ENCODE results near the gene ZCCHC24. TPM values are rescaled to one million over a fixed set of nuclear protein-coding genes. Genes with fewer than 3 reads are reported as not detected.

The ZCCHC24 gene
- polyA plus RNA-seq, 4 donors = 0.89 to 13.0 (median 11.4) TPM

DNA sequence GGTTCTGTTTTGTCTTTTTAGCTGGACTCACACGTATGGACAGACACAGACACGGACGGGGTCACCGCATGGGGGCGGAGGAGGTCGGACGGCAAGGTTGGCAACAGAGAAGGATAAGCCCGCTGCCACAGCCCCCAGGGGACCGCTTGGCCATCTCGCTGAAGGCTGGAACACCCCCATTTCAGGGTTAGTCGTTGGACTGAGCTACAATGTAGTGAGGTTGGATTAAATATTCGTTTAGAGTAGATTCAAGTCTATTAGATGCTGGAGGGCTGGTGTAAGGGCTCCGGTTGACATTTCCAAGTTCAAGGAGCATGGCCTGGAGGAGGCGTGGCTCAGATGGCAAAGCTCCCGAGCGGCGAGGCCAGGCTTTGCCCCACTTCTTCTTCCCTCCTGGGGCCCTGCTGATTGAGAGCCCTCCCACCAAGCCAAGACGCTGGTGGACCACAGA lies 62.9 kb downstream of the ZCCHC24 start:
- peaks cover 0 to 39% (median 3%) of the 10 kb centered on the region in 3 donors for H3K36me3 ChIP-seq (ENCODE audit: control insufficient read depth in 3 of 3, insufficient read depth in 2 of 3, low read depth in 1 of 3, low read length in 3 of 3)
- H3K9me3 ChIP-seq (ENCODE audit: control insufficient read depth in 2 of 2, insufficient read depth in 1 of 2, low read depth in 1 of 2, low read length in 1 of 2) = no peaks in the 10 kb centered on the region
- no peak overlapping the region for H3K4me3 ChIP-seq (ENCODE audit: low read depth in 1 of 3, low read length in 3 of 3)
- H3K4me1 ChIP-seq (ENCODE audit: control insufficient read depth in 3 of 3, insufficient read depth in 2 of 3, low read depth in 1 of 3, low read length in 2 of 3) = peaks cover 0 to 30% (median 0%) of the 10 kb centered on the region in 3 donors
- 72 to 75% (median 72%) methylated on average over 18 of the region's 18 CpGs for WGBS, 3 donors
- DNase-seq = no peak
- H3K27me3 ChIP-seq (ENCODE audit: control insufficient read depth in 3 of 3, insufficient read depth in 3 of 3, low read length in 3 of 3) = no peaks in the 10 kb centered on the region
- FAIRE-seq = no peak
- H3K27ac ChIP-seq (ENCODE audit: low read depth in 1 of 3, low read length in 2 of 3) = peak overlapping the region in 2 of 3 donors; percentile 58 to 66

- H3K27ac ChIP-seq (ENCODE audit: low read depth in 1 of 3, low read length in 2 of 3) = peak overlapping the region in 2 of 3 donors; percentile 58 to 66
Measured at GRCh38 chr10:79381804-79382221, 63.6 kb downstream of the ZCCHC24 start.

GRCh38 chr10:79380946-79381721 lies 64.3 kb downstream of the ZCCHC24 start:
- Histone ChIP-seq H3K9me3 (ENCODE audit: control insufficient read depth in 2 of 2, insufficient read depth in 1 of 2, low read depth in 1 of 2, low read length in 1 of 2) (no peaks in the 10 kb centered on the region), H3K4me3 (ENCODE audit: low read depth in 1 of 3, low read length in 3 of 3) (no peak overlapping the region), H3K4me1 (ENCODE audit: control insufficient read depth in 3 of 3, insufficient read depth in 2 of 3, low read depth in 1 of 3, low read length in 2 of 3) (peaks cover 0 to 30% (median 0%) of the 10 kb centered on the region in 3 donors), H3K27me3 (ENCODE audit: control insufficient read depth in 3 of 3, insufficient read depth in 3 of 3, low read length in 3 of 3) (no peaks in the 10 kb centered on the region), H3K36me3 (ENCODE audit: control insufficient read depth in 3 of 3, insufficient read depth in 2 of 3, low read depth in 1 of 3, low read length in 3 of 3) (peaks cover 0 to 26% (median 3%) of the 10 kb centered on the region in 3 donors), H3K27ac (ENCODE audit: low read depth in 1 of 3, low read length in 2 of 3) (peak overlapping the region in 2 of 3 donors; percentile 51 to 66)
- 75 to 89% (median 85%) methylated on average over 9 of the region's 9 CpGs for WGBS, 3 donors
- no peak for FAIRE-seq
- no peak for DNase-seq

More at GRCh38 chr10:79381804-79382221, 63.6 kb downstream of the ZCCHC24 start:
- no peaks in the 10 kb centered on the region for H3K27me3 ChIP-seq (ENCODE audit: control insufficient read depth in 3 of 3, insufficient read depth in 3 of 3, low read length in 3 of 3)
- peaks cover 0 to 30% (median 0%) of the 10 kb centered on the region in 3 donors for H3K4me1 ChIP-seq (ENCODE audit: control insufficient read depth in 3 of 3, insufficient read depth in 2 of 3, low read depth in 1 of 3, low read length in 2 of 3)
- FAIRE-seq = no peak
- H3K9me3 ChIP-seq (ENCODE audit: control insufficient read depth in 2 of 2, insufficient read depth in 1 of 2, low read depth in 1 of 2, low read length in 1 of 2) = no peaks in the 10 kb centered on the region
- peaks cover 0 to 32% (median 3%) of the 10 kb centered on the region in 3 donors for H3K36me3 ChIP-seq (ENCODE audit: control insufficient read depth in 3 of 3, insufficient read depth in 2 of 3, low read depth in 1 of 3, low read length in 3 of 3)
- peak in 1 of 2 donors; percentile 64 for DNase-seq
- H3K4me3 ChIP-seq (ENCODE audit: low read depth in 1 of 3, low read length in 3 of 3) = no peak overlapping the region
- whole genome bisulfite sequencing, 3 donors = 53 to 81% (median 69%) methylated on average over 11 of the region's 11 CpGs

DNA sequence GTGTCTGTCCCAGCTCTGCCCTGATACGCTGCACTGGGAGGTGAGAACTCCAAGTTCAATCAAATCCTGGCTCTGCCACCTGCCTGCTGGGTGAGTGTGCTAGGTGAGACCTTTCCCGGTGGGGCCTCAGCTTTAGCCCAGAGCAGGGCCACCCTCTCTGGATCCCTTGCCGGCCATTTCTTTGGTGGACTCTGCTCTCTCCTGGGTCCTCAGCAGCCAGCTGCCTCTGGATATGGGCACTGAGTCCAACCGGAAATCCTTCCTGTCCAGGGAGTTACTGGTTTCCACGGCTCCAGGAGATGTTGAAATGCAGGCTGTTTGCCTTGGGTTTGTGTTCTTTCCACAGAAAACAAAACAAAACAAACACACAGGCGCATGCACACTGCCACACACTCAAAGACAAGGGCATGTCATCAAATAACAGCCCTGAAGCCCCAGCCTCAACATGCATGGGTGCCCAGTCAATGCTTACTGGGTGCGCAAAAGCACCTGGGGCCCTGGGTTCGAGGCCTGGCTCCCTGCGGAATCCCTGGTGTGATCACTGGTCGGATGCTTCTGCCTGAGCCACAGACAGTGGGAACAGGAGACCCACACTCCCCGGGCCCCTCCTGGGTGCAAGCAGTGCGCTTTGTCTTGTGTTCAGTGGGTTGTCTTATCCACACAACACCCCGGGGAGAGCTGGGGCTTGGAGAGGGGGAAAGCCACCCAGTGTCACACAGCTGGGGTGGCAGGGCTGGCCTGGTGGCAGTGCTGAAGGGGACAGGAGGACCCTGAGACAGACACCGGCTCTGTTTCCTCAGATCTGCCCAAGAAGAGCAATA lies 65.1 kb downstream of the ZCCHC24 start:
- H3K4me1 ChIP-seq (ENCODE audit: control insufficient read depth in 3 of 3, insufficient read depth in 2 of 3, low read depth in 1 of 3, low read length in 2 of 3) = peaks cover 0 to 33% (median 0%) of the 10 kb centered on the region in 3 donors
- H3K36me3 ChIP-seq (ENCODE audit: control insufficient read depth in 3 of 3, insufficient read depth in 2 of 3, low read depth in 1 of 3, low read length in 3 of 3) = peaks cover 0 to 18% (median 0%) of the 10 kb centered on the region in 3 donors
- H3K27ac ChIP-seq (ENCODE audit: low read depth in 1 of 3, low read length in 2 of 3) = peak overlapping the region in 2 of 3 donors; percentile 45 to 51
- H3K4me3 ChIP-seq (ENCODE audit: low read depth in 1 of 3, low read length in 3 of 3) = no peak overlapping the region
- H3K27me3 ChIP-seq (ENCODE audit: control insufficient read depth in 3 of 3, insufficient read depth in 3 of 3, low read length in 3 of 3) = no peaks in the 10 kb centered on the region
- DNase-seq (peak; percentile 28 to 84), FAIRE-seq (no peak)
- WGBS, 3 donors = 52 to 60% (median 59%) methylated on average over 14 of the region's 14 CpGs
- no peaks in the 10 kb centered on the region for H3K9me3 ChIP-seq (ENCODE audit: control insufficient read depth in 2 of 2, insufficient read depth in 1 of 2, low read depth in 1 of 2, low read length in 1 of 2)

DNA sequence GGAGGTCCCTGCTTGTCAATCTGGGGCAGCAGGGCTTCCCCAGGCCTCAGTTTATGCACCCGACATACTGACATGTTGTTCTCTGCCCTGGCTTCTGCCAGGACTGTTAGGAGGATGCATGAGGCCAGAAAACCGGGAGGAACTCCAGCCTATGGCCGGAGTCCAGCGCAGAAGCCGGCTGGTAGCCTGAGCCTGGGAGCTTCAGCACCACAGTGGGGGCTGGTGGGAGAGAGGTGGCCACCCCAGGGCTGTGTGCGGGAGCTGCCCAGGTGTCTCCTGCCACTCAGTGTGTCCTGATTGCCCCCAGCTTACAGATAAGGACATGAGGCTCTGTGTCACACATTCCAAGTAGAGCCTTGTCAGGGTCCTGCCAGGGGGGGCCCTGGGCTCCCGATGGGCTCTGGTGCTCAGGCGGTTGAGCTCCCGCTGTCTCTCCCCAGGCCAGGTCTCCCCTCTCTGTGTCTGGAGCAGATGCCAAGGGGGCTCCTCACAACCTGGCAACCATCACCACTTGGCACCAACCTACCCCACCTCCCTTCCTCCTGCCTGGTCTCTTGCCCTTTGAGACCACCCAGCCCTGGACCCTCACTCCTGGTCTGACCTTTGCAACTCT lies 65.8 kb downstream of the ZCCHC24 start:
- Histone ChIP-seq H3K36me3 (ENCODE audit: control insufficient read depth in 3 of 3, insufficient read depth in 2 of 3, low read depth in 1 of 3, low read length in 3 of 3) (peaks cover 0 to 11% (median 0%) of the 10 kb centered on the region in 3 donors), H3K9me3 (ENCODE audit: control insufficient read depth in 2 of 2, insufficient read depth in 1 of 2, low read depth in 1 of 2, low read length in 1 of 2) (no peaks in the 10 kb centered on the region), H3K27ac (ENCODE audit: low read depth in 1 of 3, low read length in 2 of 3) (peak overlapping the region in 2 of 3 donors; percentile 45 to 51), H3K27me3 (ENCODE audit: control insufficient read depth in 3 of 3, insufficient read depth in 3 of 3, low read length in 3 of 3) (no peaks in the 10 kb centered on the region), H3K4me3 (ENCODE audit: low read depth in 1 of 3, low read length in 3 of 3) (no peak overlapping the region), H3K4me1 (ENCODE audit: control insufficient read depth in 3 of 3, insufficient read depth in 2 of 3, low read depth in 1 of 3, low read length in 2 of 3) (peaks cover 0 to 40% (median 0%) of the 10 kb centered on the region in 3 donors)
- peak in 1 of 2 donors; percentile 51 for DNase-seq
- 53 to 55% (median 55%) methylated on average over 6 to 9 of the region's 9 CpGs for WGBS, 3 donors
- no peak for FAIRE-seq

GRCh38 chr10:79378647-79379511 lies 66.5 kb downstream of the ZCCHC24 start:
- no peak for FAIRE-seq
- no peaks in the 10 kb centered on the region for H3K27me3 ChIP-seq (ENCODE audit: control insufficient read depth in 3 of 3, insufficient read depth in 3 of 3, low read length in 3 of 3)
- H3K4me3 ChIP-seq (ENCODE audit: low read depth in 1 of 3, low read length in 3 of 3) = no peak overlapping the region
- 83 to 91% (median 89%) methylated on average over 22 of the region's 22 CpGs for WGBS, 3 donors
- DNase-seq = no peak
- H3K36me3 ChIP-seq (ENCODE audit: control insufficient read depth in 3 of 3, insufficient read depth in 2 of 3, low read depth in 1 of 3, low read length in 3 of 3) = peaks cover 0 to 7% (median 0%) of the 10 kb centered on the region in 3 donors
- H3K9me3 ChIP-seq (ENCODE audit: control insufficient read depth in 2 of 2, insufficient read depth in 1 of 2, low read depth in 1 of 2, low read length in 1 of 2) = no peaks in the 10 kb centered on the region
- peaks cover 0 to 45% (median 0%) of the 10 kb centered on the region in 3 donors for H3K4me1 ChIP-seq (ENCODE audit: control insufficient read depth in 3 of 3, insufficient read depth in 2 of 3, low read depth in 1 of 3, low read length in 2 of 3)
- peak overlapping the region in 1 of 3 donors; percentile 26 for H3K27ac ChIP-seq (ENCODE audit: low read depth in 1 of 3, low read length in 2 of 3)

DNA sequence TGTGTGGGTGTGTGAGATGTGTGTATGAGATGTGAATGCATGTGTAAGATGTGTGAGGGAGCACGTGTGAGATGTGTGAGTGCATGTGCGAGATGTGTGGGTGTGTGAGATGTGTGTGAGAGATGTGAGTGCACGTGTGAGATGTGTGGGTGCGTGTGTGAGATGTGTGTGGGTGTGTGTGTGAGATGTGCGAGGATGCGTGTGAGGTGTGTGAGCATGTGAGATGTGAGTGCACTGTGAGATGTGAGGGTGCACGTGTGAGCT lies 67.1 kb downstream of the ZCCHC24 start:
- 91 to 96% (median 94%) methylated on average over 7 of the region's 7 CpGs for WGBS, 3 donors
- Histone ChIP-seq H3K36me3 (ENCODE audit: control insufficient read depth in 3 of 3, insufficient read depth in 2 of 3, low read depth in 1 of 3, low read length in 3 of 3) (peaks cover 0 to 5% (median 0%) of the 10 kb centered on the region in 3 donors), H3K4me3 (ENCODE audit: low read depth in 1 of 3, low read length in 3 of 3) (no peak overlapping the region), H3K27ac (ENCODE audit: low read depth in 1 of 3, low read length in 2 of 3) (no peak overlapping the region), H3K27me3 (ENCODE audit: control insufficient read depth in 3 of 3, insufficient read depth in 3 of 3, low read length in 3 of 3) (no peaks in the 10 kb centered on the region), H3K9me3 (ENCODE audit: control insufficient read depth in 2 of 2, insufficient read depth in 1 of 2, low read depth in 1 of 2, low read length in 1 of 2) (no peaks in the 10 kb centered on the region), H3K4me1 (ENCODE audit: control insufficient read depth in 3 of 3, insufficient read depth in 2 of 3, low read depth in 1 of 3, low read length in 2 of 3) (peaks cover 0 to 45% (median 0%) of the 10 kb centered on the region in 3 donors)
- no peak for DNase-seq
- no peak for FAIRE-seq

Measured in small intestine (tissue), 7 donors.